ENCODE results near the gene CD72.

Gene CD72, protein sequence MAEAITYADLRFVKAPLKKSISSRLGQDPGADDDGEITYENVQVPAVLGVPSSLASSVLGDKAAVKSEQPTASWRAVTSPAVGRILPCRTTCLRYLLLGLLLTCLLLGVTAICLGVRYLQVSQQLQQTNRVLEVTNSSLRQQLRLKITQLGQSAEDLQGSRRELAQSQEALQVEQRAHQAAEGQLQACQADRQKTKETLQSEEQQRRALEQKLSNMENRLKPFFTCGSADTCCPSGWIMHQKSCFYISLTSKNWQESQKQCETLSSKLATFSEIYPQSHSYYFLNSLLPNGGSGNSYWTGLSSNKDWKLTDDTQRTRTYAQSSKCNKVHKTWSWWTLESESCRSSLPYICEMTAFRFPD

DNA sequence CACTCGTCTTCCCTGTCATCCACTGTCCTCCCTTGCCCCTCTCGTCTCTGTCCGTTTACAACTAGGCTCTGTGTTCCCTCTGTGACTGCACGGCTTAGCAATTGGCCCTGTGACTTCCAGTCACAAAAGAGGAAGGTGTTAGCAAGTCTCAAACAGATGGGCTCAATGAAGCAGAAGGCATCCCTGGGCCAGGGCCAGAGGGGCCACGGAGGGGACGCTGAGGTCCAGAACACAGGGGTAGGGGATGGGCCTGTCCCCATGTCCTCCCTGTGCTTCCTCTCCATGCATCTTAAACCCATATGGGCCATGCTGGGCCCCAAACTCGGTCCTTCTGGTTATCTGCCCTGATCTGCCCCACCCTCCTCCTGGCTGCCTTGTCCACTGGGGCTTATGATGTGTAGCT is at the start of gene CD72:
Gene CD72 (minus strand): TSS at position 89 of the 403 bp plus-strand sequence. CDS start 110 bp downstream, outside the sequence.
- no peak for DNase-seq (ENCODE audit: low read depth)

DNA sequence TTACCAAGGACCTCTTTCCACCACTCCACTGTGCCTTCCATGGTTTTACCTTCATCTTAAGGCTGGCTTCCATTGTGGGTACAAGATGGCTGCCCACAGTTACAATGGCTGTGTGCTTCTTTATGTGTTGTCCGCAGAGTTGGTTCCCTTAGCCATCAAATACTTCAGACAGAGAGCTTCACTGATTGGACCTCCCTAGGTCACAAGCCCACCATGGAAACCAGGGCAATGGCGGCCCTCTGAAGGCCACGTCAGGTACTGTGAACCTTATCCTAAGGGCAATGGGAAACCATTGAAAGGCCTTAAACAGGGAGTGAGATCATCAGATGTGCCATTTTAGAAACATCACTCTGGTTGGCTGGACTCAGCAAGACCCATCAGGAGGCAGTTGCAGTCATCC is 49.7 kb upstream of the CD72 start:
- no peak for DNase-seq (ENCODE audit: low read depth)

DNA sequence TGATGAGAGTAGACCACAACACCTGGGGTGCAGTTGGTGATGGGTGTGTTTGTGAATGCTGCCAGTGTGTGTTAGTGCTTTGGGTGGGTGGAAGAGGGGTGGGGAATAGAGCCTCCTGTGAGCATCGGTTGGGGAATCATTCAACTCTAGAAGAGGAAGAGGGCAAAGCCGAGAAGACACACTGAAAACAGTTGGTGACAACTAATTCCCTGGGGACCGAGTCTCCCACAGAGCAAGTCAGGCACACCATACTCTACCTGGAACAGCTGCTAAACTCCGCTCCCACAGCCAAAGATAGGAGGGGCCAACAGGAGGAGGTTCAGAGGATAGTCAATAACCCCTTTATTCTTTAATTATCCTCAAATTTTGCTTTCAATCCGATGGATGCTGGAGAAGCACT is 48.3 kb upstream of the CD72 start:
- DNase-seq (ENCODE audit: low read depth), result no peak

DNA sequence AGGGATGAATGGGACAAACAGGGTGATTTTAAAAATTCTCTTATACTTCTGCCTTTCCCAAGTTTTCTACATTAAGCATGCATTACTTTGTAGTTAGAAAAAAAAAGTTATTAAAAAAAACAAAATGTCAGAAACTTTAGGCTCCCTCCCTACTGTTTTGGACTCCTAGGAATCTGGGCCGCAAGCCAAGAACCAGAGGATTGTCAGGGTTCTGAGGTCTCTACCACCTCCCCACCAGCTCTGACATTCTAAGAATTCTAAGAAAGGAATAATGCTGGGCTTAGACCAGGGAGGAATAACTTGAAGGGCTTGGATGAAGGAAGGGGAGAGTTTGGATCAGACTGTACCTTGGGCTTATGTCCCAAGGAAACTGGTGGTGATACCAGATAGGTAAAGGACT is 47.8 kb upstream of the CD72 start:
- DNase-seq (ENCODE audit: low read depth), result no peak

DNA sequence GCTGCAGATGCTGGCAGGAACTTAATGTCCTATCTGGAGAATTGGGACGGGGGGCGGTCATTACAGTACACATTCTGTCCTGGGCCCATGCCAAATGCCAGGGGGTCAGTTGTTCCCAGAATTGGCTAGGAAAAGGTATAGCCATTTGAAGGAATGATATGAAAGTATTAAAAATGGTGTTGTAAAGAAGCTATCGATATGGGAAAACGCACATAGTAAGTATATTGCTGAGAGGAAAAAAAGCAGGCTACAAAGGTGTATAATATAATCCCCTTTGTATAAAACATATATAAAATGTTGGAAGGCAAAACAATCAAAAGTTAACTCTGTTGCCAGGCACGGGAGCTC is 47.2 kb upstream of the CD72 start:
- DNase-seq (ENCODE audit: low read depth), result no peak

DNA sequence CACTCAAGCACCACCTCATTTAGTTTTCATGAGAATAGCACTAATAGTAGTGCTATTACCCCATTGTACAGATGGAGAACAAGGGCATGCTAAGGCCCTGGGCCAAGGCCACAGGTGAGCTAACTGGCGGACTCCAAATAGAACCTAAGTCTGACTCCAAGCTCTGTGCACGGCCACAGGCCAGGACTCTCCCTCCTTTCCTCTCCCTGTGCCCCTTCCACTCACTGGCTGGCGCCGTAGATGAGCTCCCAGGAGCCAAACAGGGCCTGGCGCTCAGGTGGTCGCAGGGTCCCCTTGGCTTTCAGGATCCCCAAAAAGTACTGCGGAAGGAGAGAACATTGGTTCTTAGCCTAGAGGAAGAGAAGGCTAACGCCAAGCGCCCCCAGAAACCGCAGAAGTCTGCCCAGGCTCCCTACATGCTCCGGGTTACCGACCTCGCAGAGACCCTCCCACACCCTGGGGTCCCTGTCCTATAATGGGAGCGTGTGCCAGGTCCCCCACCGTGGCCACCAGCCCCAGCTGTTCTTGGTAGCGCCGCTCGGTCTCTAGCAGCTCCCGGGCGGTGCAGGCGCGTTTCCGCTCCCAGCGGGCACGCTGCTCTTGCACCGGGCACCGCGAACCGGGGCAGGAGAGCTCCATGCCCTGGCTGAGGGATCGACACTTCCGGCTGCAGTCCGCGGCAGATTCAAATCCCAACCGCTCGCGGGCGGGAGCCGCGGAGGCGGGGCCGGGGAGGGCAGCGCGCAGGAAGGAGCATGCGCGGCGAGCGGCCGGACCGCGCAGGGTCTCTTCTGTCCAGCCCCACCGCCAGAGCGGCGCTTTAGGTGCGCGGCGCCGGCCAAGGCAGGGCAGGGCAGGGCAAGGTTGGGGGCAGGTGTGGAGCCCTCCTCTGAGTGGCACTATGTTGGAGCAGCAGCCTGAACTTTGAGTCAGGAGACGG is 46.6 kb upstream of the CD72 start, which contains the start of gene ARHGEF39:
Gene ARHGEF39 (minus strand): TSS at position 665 of the 940 bp plus-strand sequence. CDS start 26 bp downstream, at position 639.
- DNase-seq (ENCODE audit: low read depth), result no peak

DNA sequence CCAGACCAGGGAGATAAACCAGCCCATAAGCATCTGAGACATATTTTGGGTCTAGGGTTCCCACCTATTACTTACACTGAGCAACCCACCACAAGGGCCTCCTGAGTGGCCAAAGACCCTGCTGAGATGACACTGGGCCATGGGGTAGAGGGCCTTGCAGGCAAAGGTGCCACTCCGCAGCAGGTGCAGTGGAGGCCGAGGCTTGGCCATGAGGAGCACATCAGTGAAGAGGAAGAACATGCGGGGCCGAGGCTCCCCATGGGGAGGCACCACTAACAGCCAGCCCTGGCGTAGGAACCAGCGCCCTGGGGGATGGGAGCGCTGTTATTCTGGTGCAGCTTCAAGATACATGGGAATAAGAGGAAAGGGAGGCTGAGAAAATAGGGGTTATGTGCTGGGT is 44.2 kb upstream of the CD72 start:
- no peak for DNase-seq (ENCODE audit: low read depth)

DNA sequence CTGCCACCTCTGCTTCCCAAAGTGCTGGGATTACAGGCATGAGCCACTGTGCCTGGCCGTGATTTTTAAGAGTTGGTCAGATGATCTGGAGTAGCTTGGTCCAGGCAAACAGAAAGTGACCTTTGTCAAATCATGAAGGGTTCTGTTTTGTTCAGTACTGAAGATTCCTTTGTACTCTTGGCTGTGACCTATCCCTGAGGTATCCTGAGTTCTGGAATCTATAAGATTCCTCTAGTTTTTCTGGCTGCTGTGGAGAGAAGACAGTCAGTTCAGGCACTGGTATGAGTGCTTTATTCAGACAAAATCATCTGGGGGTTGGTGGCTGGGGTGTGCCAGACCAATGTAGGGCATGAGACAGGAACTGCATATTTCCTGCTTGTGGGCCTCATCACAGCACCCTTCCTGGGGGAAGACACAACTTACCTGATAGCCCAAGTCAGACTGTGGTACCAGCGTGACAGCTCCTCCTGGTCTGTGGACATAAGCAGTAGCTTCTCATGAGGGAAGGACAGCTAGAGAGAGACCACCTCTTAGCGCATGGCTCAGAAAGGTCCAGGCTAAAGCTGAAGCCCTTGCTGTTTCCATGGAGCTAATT is 43.6 kb upstream of the CD72 start:
- no peak for DNase-seq (ENCODE audit: low read depth)

DNA sequence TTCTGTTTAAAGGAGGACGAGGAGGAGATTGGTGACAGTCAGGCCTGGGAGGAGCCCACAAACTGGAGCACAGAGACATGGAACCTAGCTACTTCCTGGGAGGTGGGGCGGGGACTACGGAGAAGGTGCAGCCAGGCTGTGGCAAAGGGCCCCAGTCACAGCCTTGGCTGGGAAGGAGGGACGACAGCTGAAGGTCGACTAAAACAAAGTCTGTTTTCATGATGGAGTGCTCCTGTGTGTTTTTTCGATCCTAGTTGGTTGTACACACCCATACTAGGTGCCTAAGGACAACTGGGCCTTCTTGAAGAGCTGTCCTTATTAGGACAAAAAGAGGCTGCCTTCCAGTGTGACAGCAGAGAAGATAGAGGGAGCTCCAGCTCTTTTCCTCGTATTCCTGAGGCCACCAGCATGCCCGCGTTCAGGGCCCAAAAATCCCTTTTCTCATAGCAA is 42.8 kb upstream of the CD72 start:
- DNase-seq (ENCODE audit: low read depth), result no peak

DNA sequence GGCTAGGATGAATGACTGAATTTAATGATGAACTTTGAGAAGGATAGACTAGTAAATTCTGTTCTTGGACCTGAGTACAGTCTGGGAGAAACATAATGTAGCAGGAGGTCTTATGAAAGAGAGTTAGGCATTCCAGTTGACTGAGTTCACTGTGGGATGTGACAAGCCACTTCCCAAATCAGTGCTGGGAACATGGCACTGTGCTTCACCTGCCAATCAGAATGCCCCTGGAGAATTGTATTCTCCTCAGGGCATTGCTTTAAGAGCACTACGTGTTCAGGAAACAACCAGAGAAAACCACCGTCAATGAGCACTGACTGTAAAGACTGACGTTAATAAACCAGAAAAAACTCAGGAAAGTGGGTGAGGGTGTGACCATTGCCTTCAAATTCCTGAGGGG is 41.1 kb upstream of the CD72 start:
- DNase-seq (ENCODE audit: low read depth), result no peak

DNA sequence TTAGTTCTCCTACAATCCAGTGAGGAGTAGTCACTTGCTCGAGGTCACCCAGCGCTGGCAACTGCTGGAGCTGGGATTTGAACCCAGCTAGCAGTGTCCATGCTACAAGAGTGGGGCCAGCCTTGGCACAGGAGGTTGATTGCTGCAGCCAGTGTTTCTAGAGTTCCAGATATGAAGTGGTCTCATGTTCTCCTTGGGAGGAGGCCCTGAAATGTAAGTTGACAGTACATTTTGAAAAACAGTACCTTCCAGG is 40.7 kb upstream of the CD72 start:
- DNase-seq (ENCODE audit: low read depth), result no peak

DNA sequence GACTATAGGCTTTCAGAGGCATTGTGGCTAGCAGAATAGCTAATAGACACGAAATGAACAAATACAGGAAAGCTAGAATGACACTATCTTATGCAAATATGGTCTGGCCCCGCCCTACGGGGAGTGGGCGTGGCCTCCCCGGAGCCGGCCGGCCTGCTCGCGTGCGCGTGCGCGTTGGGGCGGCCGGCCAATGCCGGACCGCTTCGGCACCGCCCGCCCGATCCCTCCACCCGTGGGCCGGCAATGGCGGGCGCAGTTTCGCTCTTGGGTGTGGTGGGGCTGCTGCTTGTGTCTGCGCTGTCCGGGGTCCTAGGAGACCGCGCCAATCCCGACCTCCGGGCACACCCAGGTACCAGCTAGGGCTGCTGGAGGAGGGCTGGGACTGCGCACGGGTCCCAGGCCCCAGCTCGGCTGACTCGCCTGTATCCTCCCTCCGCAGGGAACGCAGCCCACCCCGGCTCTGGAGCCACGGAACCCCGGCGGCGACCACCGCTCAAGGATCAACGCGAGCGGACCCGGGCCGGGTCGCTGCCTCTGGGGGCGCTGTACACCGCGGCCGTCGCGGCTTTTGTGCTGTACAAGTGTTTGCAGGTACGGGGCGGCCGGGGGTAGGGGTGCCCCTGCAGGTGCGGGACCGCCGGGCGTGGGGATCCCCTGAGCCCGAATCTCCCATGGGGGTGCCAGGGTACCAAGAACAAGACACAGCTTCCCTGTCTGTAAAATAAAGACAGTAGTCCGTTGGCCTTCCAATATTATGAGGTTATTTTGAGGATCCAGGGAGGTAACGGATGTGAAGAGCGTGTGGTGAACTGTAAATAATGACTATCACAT is 40.1 kb upstream of the CD72 start, which contains the start of gene CCDC107:
Gene CCDC107 (plus strand): TSS at position 156 of the 831 bp plus-strand sequence. CDS start 88 bp downstream, at position 244.
- DNase-seq (ENCODE audit: low read depth), result no peak

DNA sequence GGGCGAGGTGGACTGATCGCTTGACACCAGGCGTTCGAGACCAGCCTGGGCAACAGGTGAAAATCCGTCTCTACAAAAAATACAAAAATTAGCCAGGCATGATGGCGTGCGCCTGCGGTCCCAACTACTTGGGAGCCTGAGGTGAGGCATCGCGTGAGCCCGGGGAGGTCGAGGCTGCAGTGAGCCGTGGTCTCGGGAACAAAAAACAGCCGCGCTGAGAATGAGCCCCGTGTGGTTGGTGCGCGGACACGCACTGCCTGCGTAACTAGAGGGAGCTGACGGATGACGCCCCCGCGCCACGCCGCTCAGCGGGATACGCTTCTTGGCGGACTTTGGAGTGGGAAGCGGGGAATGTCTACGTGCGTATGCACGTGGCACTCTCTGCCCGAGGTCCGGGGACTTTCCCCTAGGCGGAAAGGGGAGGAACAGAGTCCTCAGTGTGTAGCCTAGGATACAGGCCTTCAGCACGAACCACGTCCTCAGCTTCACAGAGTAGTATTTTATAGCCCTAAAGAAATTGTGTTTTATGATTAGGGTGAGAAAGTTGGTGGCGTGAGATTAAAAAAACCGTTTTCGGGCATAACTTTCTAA is 39.4 kb upstream of the CD72 start, which contains the start of gene RMRP:
Gene RMRP (minus strand): TSS at position 474 of the 591 bp plus-strand sequence.
- DNase-seq (ENCODE audit: low read depth), result peak; percentile 98

DNA sequence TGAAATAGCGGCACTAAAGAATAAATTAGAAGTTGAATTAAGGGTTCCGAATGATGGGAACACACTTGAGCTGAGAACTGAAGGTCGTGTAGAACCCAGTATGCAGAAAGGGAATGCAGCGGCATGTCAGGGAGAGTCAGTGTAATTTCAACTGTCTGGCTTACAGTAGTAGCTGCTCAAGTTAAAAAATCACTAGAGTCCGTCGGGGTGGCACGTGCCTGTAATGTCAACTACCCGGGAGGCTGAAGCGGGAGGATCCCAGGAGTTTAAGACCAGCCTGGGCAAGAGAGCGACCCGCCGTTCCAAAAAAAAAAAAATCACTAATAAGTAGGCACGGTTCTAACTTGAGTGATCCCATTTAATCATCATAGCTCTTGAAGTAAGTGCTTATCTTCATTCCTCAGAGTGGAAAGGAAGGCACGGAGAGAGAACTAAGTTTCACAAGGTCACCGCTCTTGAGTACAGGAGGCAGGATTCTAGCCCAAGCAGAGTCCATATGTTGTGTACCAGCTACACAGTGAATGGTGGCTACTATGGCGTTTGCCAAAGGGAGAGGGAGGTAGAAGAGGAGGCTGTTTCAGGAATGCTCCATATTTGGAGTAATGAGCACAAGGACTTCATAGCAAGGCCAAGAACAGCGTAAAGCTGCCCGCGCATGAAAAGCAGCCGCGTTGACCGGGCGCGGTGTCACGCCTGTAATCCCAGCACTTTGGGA is 38.8 kb upstream of the CD72 start:
- DNase-seq (ENCODE audit: low read depth), result no peak

DNA sequence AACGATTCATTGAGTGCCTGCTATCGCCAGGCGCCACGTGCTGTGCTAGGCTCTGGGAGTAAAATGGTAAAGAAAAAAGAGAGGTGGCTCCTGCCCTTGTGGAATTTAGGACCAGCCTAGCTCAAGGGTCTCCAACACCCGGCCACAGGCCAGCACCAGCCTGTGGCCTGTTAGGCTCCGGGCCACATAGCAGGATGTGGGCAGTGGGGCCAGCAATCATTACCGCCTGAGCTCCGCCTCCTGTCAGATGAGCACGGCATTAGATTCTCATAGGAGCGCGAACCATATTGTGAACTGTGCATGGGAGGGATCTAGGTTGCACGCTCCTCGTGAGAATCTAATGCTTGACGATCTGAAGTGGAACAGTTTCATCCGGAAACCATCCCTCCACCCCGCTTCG is 38.1 kb upstream of the CD72 start:
- DNase-seq (ENCODE audit: low read depth), result no peak

DNA sequence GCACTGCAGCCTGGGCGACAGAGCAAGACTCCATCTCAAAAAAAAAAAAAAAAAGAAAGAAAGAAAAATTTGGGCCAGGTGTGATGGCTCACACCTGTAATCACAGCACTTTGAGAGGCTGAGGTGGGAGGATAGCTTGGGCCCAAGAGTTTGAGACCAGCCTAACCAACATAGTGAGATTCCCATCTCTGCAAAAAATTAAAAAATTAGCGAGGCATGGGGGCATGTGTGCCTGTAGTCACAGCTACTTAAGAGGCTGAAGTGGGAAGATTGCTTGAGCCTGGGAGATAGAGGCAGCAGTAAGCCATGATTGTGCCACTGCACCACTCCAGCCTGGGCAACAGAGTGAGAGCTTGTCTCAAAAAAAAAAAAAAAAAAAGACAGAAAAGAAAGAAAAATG is 35.4 kb upstream of the CD72 start:
- no peak for DNase-seq (ENCODE audit: low read depth)

DNA sequence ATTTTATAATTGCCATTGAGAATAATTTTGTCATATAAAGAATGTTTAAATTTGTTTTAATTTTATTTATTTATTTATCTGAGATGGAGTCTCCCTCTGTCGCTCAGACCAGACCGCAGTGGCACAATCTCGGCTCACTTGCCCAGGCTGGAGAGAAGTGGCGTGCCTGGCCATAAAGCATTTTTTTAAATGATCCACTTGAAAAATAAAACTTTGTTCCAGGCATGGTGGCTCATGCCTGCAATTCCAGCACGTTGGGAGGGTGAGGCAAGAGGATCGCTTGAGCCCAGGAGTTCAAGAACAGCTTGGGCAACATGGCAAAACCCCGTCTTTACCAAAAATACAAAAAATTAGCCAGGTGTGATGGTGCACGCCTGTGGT is 34.6 kb upstream of the CD72 start:
- no peak for DNase-seq (ENCODE audit: low read depth)

DNA sequence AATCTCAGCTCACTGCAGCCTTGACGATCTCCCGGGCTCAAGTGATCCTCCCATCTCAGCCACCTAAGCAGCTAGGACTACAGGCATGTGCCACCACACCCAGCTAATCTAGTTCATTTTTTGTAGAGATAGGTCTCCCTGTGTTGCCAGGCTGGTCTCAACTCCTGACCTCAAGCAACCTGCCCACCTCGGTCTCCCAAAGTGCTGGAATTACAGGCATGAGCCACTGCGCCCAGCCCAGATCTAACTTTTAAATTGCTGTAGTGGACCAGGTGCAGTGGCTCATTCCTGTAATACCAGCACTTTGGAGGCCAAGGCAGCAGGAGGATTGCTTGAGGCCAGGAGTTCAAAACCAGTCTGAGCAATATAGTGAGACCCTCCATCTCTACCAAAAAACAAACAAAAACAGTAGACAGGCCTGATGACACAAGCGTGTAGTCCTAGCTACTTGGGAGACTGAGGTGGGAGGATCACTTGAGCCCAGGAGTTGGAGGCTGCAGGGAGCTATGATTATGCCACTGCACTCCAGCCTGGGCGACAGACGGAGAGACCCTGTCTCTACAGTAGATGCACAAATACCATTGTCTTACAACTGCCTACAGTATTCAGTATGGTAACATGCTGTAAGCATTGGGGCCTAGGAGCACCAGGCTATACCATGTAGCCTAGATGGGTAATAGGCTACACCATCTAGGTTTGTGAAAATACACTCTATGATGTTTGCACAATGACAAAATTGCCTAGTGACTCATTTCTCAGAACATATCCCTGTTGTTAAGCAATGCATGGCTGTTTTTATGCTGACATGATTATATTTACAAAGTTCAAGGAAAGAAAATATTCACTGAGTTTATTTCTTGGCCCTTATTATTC is 34.0 kb upstream of the CD72 start:
- DNase-seq (ENCODE audit: low read depth), result no peak

DNA sequence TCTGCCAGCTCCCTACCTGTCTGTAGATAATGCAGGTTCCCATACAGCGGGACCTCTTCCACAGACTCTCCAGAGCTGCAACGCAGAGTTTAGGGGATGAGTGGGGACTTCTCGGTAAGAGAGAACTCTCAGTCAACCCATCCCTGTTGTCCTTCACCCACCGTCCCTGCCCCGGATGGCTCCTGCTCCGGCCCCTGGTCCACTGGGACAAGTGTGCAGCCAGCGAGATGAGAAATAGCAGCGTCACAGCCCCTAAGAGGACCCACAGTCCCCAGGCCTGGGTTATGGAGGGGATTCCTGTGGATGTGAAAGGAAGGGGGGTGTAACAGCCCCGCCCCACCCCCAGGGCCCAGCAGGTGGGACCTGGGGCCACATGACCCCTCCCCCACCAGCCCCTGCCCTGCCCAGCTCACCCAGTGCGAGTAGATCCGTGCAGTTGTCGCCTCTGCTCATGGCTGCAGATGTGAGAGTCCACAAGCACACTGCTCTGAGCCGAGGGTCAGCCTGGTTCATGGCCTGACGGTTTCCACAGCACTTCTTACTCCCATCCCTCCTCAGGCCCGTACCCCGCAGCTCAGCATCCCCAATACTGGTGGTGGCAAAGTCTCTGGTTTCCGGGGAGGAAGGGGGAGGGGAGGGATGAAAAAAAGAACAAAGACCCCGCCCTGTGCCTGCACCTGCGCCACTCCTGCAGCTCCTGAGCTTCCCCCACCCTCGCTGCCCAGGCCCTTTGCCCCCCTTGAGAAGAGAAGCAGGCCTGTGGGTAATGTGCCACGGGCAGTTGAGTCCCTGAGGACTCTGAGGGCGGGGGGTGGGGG is 32.3 kb upstream of the CD72 start, which contains the start of gene SIT1:
Gene SIT1 (minus strand): TSS at position 591 of the 818 bp plus-strand sequence. CDS start 78 bp downstream, at position 513.
- no peak for DNase-seq (ENCODE audit: low read depth)

Data from non-pigmented ciliary epithelial cell (primary cell).